PFSK-1 (cell line): ENCODE data around the gene PADI1.

Source experiments
- FOXP2 ChIP-seq: optimal IDR thresholded peaks from 2 replicates; pipeline ENCODE3; 2011; ENCODE audit warnings: borderline replicate concordance, control low read depth, inconsistent platforms; ENCODE audit not compliant: insufficient read depth; ENCODE audit errors: extremely low read length, extremely low read depth
- POLR2AphosphoS5 ChIP-seq: IDR thresholded peaks from 2 replicates; pipeline ENCODE4 v1.6.1; 2012; ENCODE audit warnings: low read depth, mild to moderate bottlenecking, control low read depth, low read length, moderate library complexity
- REST ChIP-seq, 2 experiments: IDR thresholded peaks; 2 replicates each; pipeline versions ENCODE4 v1.6.1 to v1.8.0; 2011 to 2012; ENCODE audit warnings: low read depth in 2 of 2, low read length in 2 of 2, control low read depth in 1 of 2, inconsistent platforms in 1 of 2, mild to moderate bottlenecking in 1 of 2, moderate library complexity in 1 of 2; ENCODE audit not compliant: insufficient read depth in 1 of 2
- SIN3A ChIP-seq: IDR thresholded peaks from 2 replicates; pipeline ENCODE4 v1.6.1; 2012; ENCODE audit warnings: mild to moderate bottlenecking, low read length, moderate library complexity, borderline replicate concordance; ENCODE audit not compliant: insufficient read depth
- TAF1 ChIP-seq: IDR thresholded peaks from 2 replicates; pipeline ENCODE4 v1.6.1; 2012; ENCODE audit warnings: low read length, control low read depth, borderline replicate concordance; ENCODE audit not compliant: insufficient read depth

PADI1 gene

GRCh38 chr1:17186216-17186909 lies 18.6 kb upstream of the PADI1 start:
- TF ChIP-seq REST (IDR thresholded peaks at IDR 0.05; ENCODE audit: insufficient read depth in 1 of 2, low read depth in 2 of 2, low read length in 2 of 2) (no peak), FOXP2 (no peak), SIN3A (no peak), TAF1 (no peak), POLR2AphosphoS5 (no peak)

GRCh38 chr1:17187051-17187450 lies 17.9 kb upstream of the PADI1 start:
- TF ChIP-seq SIN3A (no peak), TAF1 (no peak), REST (IDR thresholded peaks at IDR 0.05; ENCODE audit: insufficient read depth in 1 of 2, low read depth in 2 of 2, low read length in 2 of 2) (no peak), POLR2AphosphoS5 (no peak)

GRCh38 chr1:17188217-17188616 lies 16.7 kb upstream of the PADI1 start:
- TF ChIP-seq SIN3A (no peak), TAF1 (no peak), FOXP2 (no peak), POLR2AphosphoS5 (no peak), REST (IDR thresholded peaks at IDR 0.05; ENCODE audit: insufficient read depth in 1 of 2, low read depth in 2 of 2, low read length in 2 of 2) (no peak)

- TF ChIP-seq POLR2AphosphoS5 (no peak), FOXP2 (no peak), REST (IDR thresholded peaks at IDR 0.05; ENCODE audit: insufficient read depth in 1 of 2, low read depth in 2 of 2, low read length in 2 of 2) (no peak), TAF1 (no peak), SIN3A (no peak)
Observed at GRCh38 chr1:17188889-17189631, 15.9 kb upstream of the PADI1 start.
